Tibial artery (tissue), 4 donors: Measurements from ENCODE around the gene IL13RA1.

Source experiments
- DNase-seq, 2 donors: peaks; one replicate each; pipeline ENCODE4 v3.0.0-alpha.2; 2019
- H3K27ac ChIP-seq, 2 donors: fragments of 200-600 bp; sonication (generic) in 1 of 2; 1 replicate in 1 of 2; 2 replicates in 1 of 2; pipeline ENCODE4 v1.5.1; 2018 to 2019; ENCODE audit warnings: mild to moderate bottlenecking in 1 of 2
- H3K27me3 ChIP-seq, 2 donors: fragments of 200-600 bp; sonication (generic) in 1 of 2; one replicate each; pipeline versions ENCODE4 v1.5.1 to v1.6.0; 2016 to 2019
- H3K36me3 ChIP-seq, 3 donors: fragments of 200-600 bp; sonication (generic) in 2 of 3; one replicate each; pipeline ENCODE4 v1.5.1; 2016 to 2019; ENCODE audit warnings: mild to moderate bottlenecking in 2 of 3
- H3K4me1 ChIP-seq, 4 donors: fragments of 200-600 bp; sonication (generic) in 2 of 4; 1 replicate in 3 of 4; 2 replicates in 1 of 4; pipeline ENCODE4 v1.5.1; 2016 to 2019
- H3K4me3 ChIP-seq, 2 donors: fragments of 200-600 bp; sonication (generic) in 1 of 2; 1 replicate in 1 of 2; 2 replicates in 1 of 2; pipeline ENCODE4 v1.5.1; 2018 to 2019; ENCODE audit warnings: mild to moderate bottlenecking in 2 of 2
- H3K9me3 ChIP-seq, 3 donors: fragments of 200-600 bp; sonication (generic) in 1 of 3; one replicate each; pipeline ENCODE4 v1.5.1; 2016 to 2019
- intact Hi-C: fragments of 100-400 bp; cut with DNase I; formaldehyde crosslinking; loops from one replicate; pipeline ENCODE4 v1.15.0; 2023; ENCODE audit warnings: low total_unique reads
- TF ChIP-seq, protein P1 (sequence below), 2 experiments: fragments of 200-600 bp in 1 of 2; fragments of 450-650 bp in 1 of 2; IDR thresholded peaks; one replicate each; pipeline ENCODE4 v1.5.1; 2017 to 2019; ENCODE audit warnings: antibody characterized with exemption in 2 of 2, mild to moderate bottlenecking in 1 of 2, moderate library complexity in 1 of 2

IL13RA1 gene

DNA sequence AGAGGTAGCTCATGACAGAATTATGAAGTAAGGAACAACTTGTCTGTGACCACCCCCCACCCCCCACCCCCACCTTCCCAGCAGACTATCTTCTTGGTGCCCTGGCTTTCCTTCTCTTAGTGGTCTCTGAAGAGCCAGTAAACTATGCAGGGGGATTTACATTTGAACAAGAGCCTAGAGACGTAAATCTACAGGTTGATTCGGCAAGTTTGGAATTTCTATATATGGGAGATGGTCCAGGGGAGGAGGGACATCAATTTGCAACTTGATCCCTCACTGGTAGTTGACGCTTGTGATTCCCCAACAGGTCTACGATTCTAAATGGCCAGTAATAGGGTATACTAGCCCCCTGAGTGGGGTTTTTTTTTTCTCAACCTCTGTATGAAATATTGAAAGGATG, 36.7 kb downstream of the IL13RA1 start:
- no peak overlapping the region for H3K27ac ChIP-seq
- no peak overlapping the region for H3K4me3 ChIP-seq
- TF ChIP-seq, protein P1, sequence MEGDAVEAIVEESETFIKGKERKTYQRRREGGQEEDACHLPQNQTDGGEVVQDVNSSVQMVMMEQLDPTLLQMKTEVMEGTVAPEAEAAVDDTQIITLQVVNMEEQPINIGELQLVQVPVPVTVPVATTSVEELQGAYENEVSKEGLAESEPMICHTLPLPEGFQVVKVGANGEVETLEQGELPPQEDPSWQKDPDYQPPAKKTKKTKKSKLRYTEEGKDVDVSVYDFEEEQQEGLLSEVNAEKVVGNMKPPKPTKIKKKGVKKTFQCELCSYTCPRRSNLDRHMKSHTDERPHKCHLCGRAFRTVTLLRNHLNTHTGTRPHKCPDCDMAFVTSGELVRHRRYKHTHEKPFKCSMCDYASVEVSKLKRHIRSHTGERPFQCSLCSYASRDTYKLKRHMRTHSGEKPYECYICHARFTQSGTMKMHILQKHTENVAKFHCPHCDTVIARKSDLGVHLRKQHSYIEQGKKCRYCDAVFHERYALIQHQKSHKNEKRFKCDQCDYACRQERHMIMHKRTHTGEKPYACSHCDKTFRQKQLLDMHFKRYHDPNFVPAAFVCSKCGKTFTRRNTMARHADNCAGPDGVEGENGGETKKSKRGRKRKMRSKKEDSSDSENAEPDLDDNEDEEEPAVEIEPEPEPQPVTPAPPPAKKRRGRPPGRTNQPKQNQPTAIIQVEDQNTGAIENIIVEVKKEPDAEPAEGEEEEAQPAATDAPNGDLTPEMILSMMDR (IDR thresholded peaks at IDR 0.05) = no peak
- no peaks in the 10 kb centered on the region for H3K27me3 ChIP-seq
- intact Hi-C loops = no loop called here
- DNase-seq = no peak
- H3K9me3 ChIP-seq = no peaks in the 10 kb centered on the region
- peaks cover 0 to 12% (median 5%) of the 10 kb centered on the region in 4 donors for H3K4me1 ChIP-seq
- H3K36me3 ChIP-seq = peaks cover 0 to 16% (median 5%) of the 10 kb centered on the region in 3 donors

DNA sequence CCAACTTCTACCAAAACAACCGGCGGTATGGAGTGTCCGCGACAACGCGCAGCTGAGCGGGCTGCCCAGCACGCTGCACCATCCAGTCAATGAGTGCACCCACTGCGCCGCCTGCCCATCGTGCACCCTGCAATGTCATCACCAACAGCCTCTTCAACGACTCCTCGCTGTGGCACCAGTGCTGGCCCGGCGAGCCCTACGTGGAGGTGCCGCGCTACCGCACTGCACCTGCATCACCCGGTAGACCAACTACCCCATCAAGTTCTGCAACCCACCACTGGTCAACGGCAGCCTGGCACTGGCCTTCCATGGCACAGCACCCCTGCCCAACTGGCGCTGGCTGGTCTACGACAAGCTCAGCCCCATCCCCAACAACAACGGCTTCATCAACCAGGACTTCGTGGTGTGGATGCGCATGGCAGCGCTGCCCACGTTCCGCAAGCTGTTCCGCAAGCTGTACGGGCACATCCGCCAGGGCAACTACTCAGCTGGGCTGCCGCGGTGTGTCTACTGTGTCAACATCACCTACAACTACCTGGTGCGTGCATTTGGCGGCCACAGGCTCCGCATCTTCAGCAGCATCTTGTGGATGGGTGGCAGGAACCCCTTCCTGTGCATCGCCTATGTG, 42.8 kb downstream of the IL13RA1 start:
- Histone ChIP-seq H3K27ac (no peak overlapping the region), H3K9me3 (no peaks in the 10 kb centered on the region), H3K4me3 (no peak overlapping the region), H3K4me1 (no peaks in the 10 kb centered on the region), H3K27me3 (no peaks in the 10 kb centered on the region), H3K36me3 (peaks cover 12 to 16% (median 15%) of the 10 kb centered on the region in 3 donors)
- TF ChIP-seq, protein P1 (IDR thresholded peaks at IDR 0.05) = no peak
- intact Hi-C loops = no loop called here
- no peak for DNase-seq

DNA sequence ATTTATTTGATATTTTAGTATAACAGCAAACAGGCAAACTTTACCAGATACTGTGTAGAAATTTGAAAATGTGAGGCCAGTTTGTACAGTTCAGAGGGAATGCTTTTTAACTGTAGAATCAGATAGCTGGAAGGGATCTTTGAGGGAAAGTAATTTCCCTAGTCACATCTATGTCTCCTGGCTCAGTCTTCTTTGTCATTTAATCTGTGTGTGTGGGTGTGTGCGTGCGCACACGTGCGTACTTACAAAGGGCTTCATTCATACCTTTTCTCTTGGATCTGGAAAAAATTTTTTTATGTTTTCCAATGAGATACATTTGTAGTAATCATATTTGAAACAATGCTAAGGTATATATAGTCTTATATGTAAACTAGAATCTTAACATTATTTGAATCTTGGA, 44.6 kb downstream of the IL13RA1 start:
- Histone ChIP-seq H3K4me1 (no peaks in the 10 kb centered on the region), H3K27ac (no peak overlapping the region), H3K9me3 (no peaks in the 10 kb centered on the region), H3K36me3 (peaks cover 12 to 16% (median 15%) of the 10 kb centered on the region in 3 donors), H3K4me3 (no peak overlapping the region), H3K27me3 (no peaks in the 10 kb centered on the region)
- TF ChIP-seq, protein P1 (IDR thresholded peaks at IDR 0.05) = no peak
- intact Hi-C loops = no loop called here
- DNase-seq = no peak

DNA sequence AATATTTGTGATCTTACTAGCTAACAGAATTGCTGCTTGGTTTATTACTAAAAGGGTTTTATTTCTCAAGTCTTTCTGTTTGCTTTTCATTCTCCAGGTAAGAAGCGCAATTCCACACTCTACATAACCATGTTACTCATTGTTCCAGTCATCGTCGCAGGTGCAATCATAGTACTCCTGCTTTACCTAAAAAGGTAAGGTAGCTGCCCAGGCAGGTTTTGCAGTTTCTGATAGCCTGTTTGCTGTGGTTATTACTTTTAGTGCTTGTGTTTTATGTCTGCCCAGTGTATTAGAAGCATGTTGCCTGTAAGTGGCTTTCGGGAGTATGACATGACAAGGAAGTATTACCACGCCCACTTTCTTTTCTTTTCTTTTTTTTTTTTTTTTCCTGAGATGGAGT, 46.4 kb downstream of the IL13RA1 start:
- TF ChIP-seq, protein P1 (IDR thresholded peaks at IDR 0.05) = no peak
- Histone ChIP-seq H3K27me3 (no peaks in the 10 kb centered on the region), H3K9me3 (no peaks in the 10 kb centered on the region), H3K4me1 (no peaks in the 10 kb centered on the region), H3K4me3 (no peak overlapping the region), H3K36me3 (peaks cover 12 to 16% (median 15%) of the 10 kb centered on the region in 3 donors), H3K27ac (no peak overlapping the region)
- no peak for DNase-seq
- intact Hi-C loops = no loop called here

DNA sequence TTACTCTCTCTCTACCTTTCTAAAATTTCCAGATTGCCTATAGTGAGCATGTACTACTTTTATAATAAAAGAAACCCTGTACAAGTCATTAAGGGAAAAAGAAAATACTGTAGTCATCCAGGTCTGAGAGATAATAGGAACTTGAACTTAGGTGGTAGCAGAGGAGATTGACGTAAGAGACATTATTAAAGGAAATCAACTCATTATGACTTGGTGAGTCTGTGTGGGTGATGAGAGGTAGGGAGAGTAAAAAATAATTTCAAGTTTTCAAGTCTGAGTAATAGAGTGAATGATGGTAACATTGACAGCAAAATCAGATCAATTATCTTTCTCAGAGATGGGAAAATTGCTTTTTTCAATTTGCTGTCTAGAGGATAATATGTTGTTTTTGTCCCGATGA, 52.2 kb downstream of the IL13RA1 start:
- DNase-seq = no peak
- TF ChIP-seq, protein P1 (IDR thresholded peaks at IDR 0.05) = no peak
- Histone ChIP-seq H3K27me3 (no peaks in the 10 kb centered on the region), H3K27ac (no peak overlapping the region), H3K9me3 (no peaks in the 10 kb centered on the region), H3K4me3 (no peak overlapping the region), H3K4me1 (peaks cover 0 to 11% (median 0%) of the 10 kb centered on the region in 4 donors), H3K36me3 (no peaks in the 10 kb centered on the region)
- intact Hi-C loops = no loop called here
